BLaER1 (cell line): ENCODE data around the gene CALCOCO1.
A peak's percentile ranks its signal among the peaks of the same experiment; 100 is the strongest.

ENCODE experiments used
- H3K27ac ChIP-seq: shearing (Covaris generic); formaldehyde crosslinking; 2 replicates; pipeline ENCODE4 v1.8.1; 2022
- H3K27me3 ChIP-seq: shearing (Covaris generic); formaldehyde crosslinking; 2 replicates; pipeline ENCODE4 v1.8.1; 2022
- H3K36me3 ChIP-seq: shearing (Covaris generic); formaldehyde crosslinking; 2 replicates; pipeline ENCODE4 v1.8.1; 2022
- H3K4me1 ChIP-seq: shearing (Covaris generic); formaldehyde crosslinking; 2 replicates; pipeline ENCODE4 v1.8.1; 2022
- H3K4me2 ChIP-seq: shearing (Covaris generic); formaldehyde crosslinking; 2 replicates; pipeline ENCODE4 v1.8.1; 2022
- H3K4me3 ChIP-seq: shearing (Covaris generic); formaldehyde crosslinking; 2 replicates; pipeline ENCODE4 v1.8.1; 2022
- H3K9ac ChIP-seq: shearing (Covaris generic); formaldehyde crosslinking; 2 replicates; pipeline ENCODE4 v1.8.1; 2022
- H3K9me3 ChIP-seq: shearing (Covaris generic); formaldehyde crosslinking; 2 replicates; pipeline ENCODE4 v1.8.1; 2022
- H4K20me1 ChIP-seq: shearing (Covaris generic); formaldehyde crosslinking; 2 replicates; pipeline ENCODE4 v1.8.1; 2022
- Cebpa-rat ChIP-seq: shearing (Covaris generic); IDR thresholded peaks from 2 replicates; pipeline ENCODE4 v1.8.1; 2022

CALCOCO1 gene

DNA sequence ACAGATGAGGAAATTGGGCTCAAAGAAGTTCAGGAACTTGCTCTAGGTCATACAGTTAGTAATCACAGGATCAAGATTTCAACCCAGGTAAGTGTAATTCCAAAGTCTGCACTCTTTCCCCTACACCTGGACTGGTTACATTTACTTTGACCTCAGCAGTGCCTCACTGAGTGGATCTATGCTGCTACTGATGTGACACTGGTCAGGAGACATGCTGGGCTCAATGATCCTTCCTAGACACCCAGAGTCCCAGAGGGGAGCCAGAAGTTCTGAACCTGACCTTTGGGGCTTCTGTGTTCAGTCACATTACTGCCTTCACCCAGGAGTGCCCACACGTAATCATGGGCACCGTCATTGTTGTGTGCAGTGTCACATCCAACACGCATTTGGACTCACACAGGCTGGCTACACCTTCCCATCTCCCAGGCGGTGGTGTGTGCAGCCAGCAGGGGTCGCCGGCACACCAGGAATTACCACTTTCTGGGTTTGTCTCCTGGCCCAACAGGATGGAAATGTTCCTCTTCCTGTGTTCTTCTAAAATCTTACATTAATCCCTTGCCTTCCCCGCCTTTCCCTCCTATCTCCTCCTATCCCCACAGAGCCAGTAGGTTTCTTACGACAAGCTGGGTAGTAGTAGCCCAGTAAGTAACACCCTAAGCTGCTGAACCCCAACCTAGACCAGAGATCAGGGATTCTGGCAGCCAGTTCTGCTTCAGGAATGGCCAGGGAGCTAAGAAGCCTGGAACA is 25.6 kb downstream of the CALCOCO1 start:
- Histone ChIP-seq H3K36me3 (no peaks in the 10 kb centered on the region), H3K4me3 (no peak overlapping the region), H3K27me3 (peaks cover 67% of the 10 kb centered on the region), H3K27ac (no peak overlapping the region), H4K20me1 (peaks cover 16% of the 10 kb centered on the region; the same call in 1 of the 2 replicates), H3K4me2 (no peak overlapping the region), H3K9ac (no peak overlapping the region), H3K9me3 (no peaks in the 10 kb centered on the region), H3K4me1 (no peaks in the 10 kb centered on the region)
- TF ChIP-seq Cebpa-rat, result no peak

DNA sequence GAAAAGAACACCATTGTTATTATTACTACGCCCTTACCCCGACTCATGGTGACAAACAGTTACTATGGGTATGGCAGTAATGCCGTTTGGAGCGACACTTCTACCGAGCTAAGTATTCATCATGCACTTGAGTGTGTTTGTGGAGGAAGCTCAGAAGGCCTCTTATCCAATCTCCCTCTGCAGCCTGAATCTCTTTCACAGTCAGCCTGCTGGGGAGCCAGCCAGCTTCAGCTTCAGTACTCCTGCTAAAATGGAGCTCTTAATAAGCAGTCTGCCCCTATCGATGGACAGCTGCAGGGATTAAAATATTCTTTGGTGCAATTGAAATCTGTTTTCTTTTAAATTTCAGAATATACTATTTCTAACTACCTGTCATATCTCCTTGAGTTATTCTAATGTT is 26.7 kb downstream of the CALCOCO1 start:
- Histone ChIP-seq H3K4me1 (no peaks in the 10 kb centered on the region), H3K9ac (no peak overlapping the region), H3K9me3 (no peaks in the 10 kb centered on the region), H4K20me1 (peaks cover 24% of the 10 kb centered on the region; the same call in 1 of the 2 replicates), H3K27me3 (peaks cover 78% of the 10 kb centered on the region), H3K36me3 (no peaks in the 10 kb centered on the region), H3K27ac (no peak overlapping the region), H3K4me2 (no peak overlapping the region), H3K4me3 (no peak overlapping the region)
- no peak for TF ChIP-seq Cebpa-rat

DNA sequence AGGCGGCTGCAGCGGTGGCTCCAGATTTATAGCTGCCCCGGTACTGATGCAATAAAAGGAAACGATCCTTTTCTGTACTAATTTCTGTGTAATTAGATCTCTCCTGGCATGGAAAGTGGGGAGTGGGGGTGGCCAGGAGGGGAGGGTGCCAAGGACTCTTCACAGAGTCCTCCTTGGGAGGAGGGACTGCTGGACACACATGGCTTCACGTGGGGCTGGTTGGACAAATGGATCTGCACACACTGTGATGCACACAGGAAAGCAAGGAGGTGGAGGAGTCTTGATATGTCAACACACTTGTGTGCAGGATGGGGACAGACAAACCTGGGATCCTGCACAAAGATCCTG is 27.6 kb downstream of the CALCOCO1 start:
- TF ChIP-seq Cebpa-rat, result no peak
- Histone ChIP-seq H3K9ac (no peak overlapping the region), H3K27me3 (peaks cover 87% of the 10 kb centered on the region), H3K4me1 (no peaks in the 10 kb centered on the region), H3K36me3 (no peaks in the 10 kb centered on the region), H3K4me3 (no peak overlapping the region), H3K4me2 (no peak overlapping the region), H3K27ac (no peak overlapping the region), H3K9me3 (no peaks in the 10 kb centered on the region), H4K20me1 (peaks cover 31% of the 10 kb centered on the region)

DNA sequence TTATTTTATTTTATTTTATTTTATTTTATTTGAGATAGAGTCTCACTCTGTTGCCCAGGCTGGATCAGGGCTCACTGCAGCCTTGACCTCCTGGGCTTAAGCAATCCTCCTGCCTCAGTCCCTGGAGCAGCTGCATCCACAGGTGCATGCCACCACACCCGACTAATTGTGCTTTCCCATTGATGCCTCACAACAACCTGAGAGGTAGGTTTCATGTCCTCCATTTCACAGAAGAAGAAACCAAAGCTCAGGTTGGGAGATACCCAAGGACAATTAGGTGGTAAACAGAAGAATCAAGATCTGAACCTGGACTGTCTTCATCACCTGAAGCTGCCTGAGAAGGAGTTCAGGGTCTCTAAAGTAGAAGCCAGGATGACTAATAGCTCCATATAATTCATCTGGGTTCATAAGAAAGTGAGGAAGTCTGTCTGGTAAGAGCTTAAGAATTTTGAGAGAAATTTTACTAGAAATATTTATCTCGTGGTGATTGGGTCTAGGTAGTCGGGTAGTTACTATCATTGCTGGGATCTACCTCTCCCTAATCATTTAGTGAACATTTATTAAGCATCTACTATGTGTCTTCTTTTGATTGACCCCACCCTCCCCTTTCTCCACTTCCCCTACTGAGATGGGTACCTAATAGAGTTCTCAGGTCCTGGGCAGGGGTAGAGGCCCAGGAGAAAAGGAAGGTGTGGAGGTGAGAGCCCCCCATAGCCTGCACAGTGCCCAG is 28.1 kb downstream of the CALCOCO1 start:
- no peak for TF ChIP-seq Cebpa-rat
- H3K27me3 ChIP-seq, result peaks cover 93% of the 10 kb centered on the region

DNA sequence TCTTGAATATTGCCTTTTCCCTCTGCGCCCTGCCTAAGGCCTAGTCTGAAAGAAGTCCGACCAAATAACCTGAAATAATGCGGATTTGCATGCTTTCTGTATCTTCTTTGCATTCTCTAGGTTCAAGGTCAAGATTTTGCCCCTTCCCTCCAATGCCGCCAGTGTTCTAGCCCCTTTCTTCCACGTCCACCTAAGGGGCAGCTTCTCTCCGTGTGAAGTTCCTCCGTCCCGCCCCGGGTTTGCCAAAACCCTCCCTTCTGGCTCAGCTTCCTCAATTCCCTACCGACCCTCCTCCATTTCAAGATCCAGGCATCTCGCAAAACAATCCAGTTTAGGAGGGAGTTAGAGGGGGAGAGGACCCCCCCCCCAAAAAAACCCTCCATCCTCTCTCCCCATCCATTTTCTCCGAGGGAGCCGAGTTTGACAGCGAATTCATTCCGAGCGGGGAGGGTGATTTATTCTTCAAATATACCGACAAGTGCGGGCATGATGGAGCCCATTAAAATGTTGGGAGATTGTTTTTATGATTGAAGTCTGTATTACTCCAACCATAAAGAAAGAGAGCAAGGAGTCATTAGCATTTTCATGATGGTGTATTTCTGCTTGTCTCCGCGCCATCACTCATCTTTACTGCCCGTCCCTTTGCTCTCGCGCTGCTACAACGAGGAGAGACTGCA is 30.5 kb downstream of the CALCOCO1 start:
- Histone ChIP-seq H3K27me3 (peaks cover 100% of the 10 kb centered on the region), H3K4me2 (no peak overlapping the region)
- TF ChIP-seq Cebpa-rat, result no peak

More for the DNA sequence above, 28.1 kb downstream of the CALCOCO1 start:
- Histone ChIP-seq H3K9ac (no peak overlapping the region), H3K9me3 (no peaks in the 10 kb centered on the region), H4K20me1 (peaks cover 36% of the 10 kb centered on the region), H3K4me3 (no peak overlapping the region), H3K4me2 (no peak overlapping the region), H3K27ac (no peak overlapping the region), H3K36me3 (no peaks in the 10 kb centered on the region), H3K4me1 (no peaks in the 10 kb centered on the region)

GRCh38 chr12:53696285-53696654 is 31.0 kb downstream of the CALCOCO1 start:
- no peak overlapping the region for H3K27ac ChIP-seq
- H4K20me1 ChIP-seq, result peaks cover 41% of the 10 kb centered on the region
- TF ChIP-seq Cebpa-rat, result no peak
- no peak overlapping the region for H3K4me3 ChIP-seq
- no peaks in the 10 kb centered on the region for H3K4me1 ChIP-seq
- peaks cover 94% of the 10 kb centered on the region for H3K27me3 ChIP-seq
- peaks cover 5% of the 10 kb centered on the region for H3K9me3 ChIP-seq
- no peaks in the 10 kb centered on the region for H3K36me3 ChIP-seq
- no peak overlapping the region for H3K9ac ChIP-seq
- H3K4me2 ChIP-seq, result no peak overlapping the region

More for the DNA sequence above, 30.5 kb downstream of the CALCOCO1 start:
- H4K20me1 ChIP-seq, result peaks cover 41% of the 10 kb centered on the region
- no peak overlapping the region for H3K9ac ChIP-seq
- H3K9me3 ChIP-seq, result no peaks in the 10 kb centered on the region; the same call in 1 of the 2 replicates
- no peak overlapping the region for H3K27ac ChIP-seq
- H3K36me3 ChIP-seq, result no peaks in the 10 kb centered on the region
- H3K4me3 ChIP-seq, result no peak overlapping the region
- H3K4me1 ChIP-seq, result no peaks in the 10 kb centered on the region

DNA sequence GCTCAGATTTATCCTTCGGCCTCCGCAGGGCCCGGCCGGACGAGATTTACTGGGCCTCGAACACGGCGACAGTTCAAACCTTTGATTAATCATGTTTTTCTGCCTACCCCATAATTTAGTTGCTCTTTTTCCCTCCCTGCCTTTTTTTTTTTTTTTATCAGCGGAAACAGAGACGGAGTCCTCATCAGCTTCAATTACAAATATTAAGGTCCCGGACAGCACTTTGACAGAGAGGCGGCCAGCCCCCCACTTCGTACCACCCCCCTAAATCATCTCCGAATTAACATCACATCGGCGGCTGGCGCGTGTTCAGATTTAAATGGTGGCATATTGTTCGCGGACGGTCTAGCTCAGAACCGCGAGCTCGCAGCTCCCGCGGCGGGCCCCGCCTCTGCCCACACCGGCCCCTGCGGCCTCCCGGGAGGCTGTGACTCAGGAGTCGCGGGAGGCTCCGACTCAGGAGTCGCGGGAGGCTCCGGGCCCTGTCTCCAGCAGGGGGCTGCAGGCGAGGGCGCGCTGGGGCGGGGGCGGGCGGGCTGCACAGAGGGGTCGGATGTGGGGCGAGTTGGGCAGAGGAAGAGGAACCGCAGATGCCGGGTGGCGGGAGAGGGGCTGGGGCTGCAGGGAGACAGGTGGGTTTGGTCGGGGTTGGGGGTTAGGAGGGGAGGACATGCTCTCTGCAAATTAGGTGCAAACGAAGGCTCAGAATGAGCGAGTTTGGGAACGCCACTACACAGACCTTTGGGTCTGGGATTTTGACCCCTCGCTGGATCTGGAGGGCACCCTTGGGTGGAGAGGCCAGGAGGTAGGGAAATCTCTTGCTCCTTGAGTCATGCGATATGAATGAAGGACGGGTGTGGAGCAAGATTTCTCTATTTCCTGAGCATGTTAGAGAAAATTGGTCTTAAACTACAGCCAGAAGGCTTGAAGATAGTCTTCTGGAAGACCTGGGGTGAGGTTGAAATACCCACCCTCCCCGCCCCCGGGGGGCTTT is 31.8 kb downstream of the CALCOCO1 start:
- H3K27me3 ChIP-seq, result peaks cover 86% of the 10 kb centered on the region

DNA sequence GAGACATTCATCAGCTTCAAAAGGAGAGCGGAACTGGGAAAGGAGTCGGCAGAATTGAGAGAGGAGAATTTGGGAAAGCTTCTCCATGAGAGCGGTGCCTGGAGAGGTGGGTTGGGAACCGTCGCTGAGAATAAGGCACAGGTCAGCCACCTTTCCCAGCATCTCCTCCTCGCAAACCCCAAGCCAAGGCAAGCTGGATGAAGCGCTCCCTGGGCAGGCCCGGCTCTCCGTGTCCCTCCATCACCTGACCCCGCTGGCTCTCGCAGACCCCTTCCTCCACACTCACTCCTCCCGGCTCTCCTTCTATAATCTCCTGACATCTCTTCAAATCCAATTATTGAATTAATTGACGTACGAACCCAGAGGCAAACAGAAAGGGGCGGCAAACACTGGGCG is 32.5 kb downstream of the CALCOCO1 start:
- peaks cover 79% of the 10 kb centered on the region for H3K27me3 ChIP-seq
- no peak for TF ChIP-seq Cebpa-rat
- no peak overlapping the region for H3K9ac ChIP-seq
- H3K4me3 ChIP-seq, result no peak overlapping the region
- H3K4me2 ChIP-seq, result no peak overlapping the region
- H3K9me3 ChIP-seq, result peaks cover 6% of the 10 kb centered on the region
- H4K20me1 ChIP-seq, result peaks cover 41% of the 10 kb centered on the region
- no peaks in the 10 kb centered on the region for H3K36me3 ChIP-seq
- no peaks in the 10 kb centered on the region for H3K4me1 ChIP-seq
- H3K27ac ChIP-seq, result no peak overlapping the region

More for the DNA sequence above, 31.8 kb downstream of the CALCOCO1 start:
- Histone ChIP-seq H4K20me1 (peaks cover 41% of the 10 kb centered on the region), H3K4me2 (peak overlapping the region; percentile 25; the same call in 1 of the 2 replicates), H3K9me3 (peaks cover 6% of the 10 kb centered on the region), H3K27ac (no peak overlapping the region), H3K36me3 (no peaks in the 10 kb centered on the region), H3K4me3 (no peak overlapping the region), H3K9ac (no peak overlapping the region), H3K4me1 (no peaks in the 10 kb centered on the region)
- TF ChIP-seq Cebpa-rat, result no peak

- peaks cover 6% of the 10 kb centered on the region for H3K9me3 ChIP-seq
- no peaks in the 10 kb centered on the region for H3K4me1 ChIP-seq
- no peaks in the 10 kb centered on the region for H3K36me3 ChIP-seq
- no peak overlapping the region for H3K27ac ChIP-seq
- no peak overlapping the region for H3K4me2 ChIP-seq
- no peak overlapping the region for H3K4me3 ChIP-seq
- TF ChIP-seq Cebpa-rat, result no peak
- H3K27me3 ChIP-seq, result peaks cover 13% of the 10 kb centered on the region
- no peaks in the 10 kb centered on the region for H4K20me1 ChIP-seq
- no peak overlapping the region for H3K9ac ChIP-seq
Measured at GRCh38 chr12:53688134-53688533, 39.1 kb downstream of the CALCOCO1 start.
